ENCODE measurements around the gene MAN2B1.
"Not testable (repeated sequence)": the region's sequence is repeated elsewhere in the genome, so short reads cannot be mapped to it uniquely, and the experiment has no call there.

MAN2B1 gene

GRCh38 chr19:12687496-12688196 lies 21.1 kb upstream of the MAN2B1 start, which contains the start of gene GNG14:
Gene GNG14, plus strand, starts transcription at chr19:12687998. Its CDS starts 51 bp downstream, at chr19:12688049.
- DNase-seq: no peak

- DNase-seq: no peak
These were observed 19.3 kb upstream of the MAN2B1 start for GRCh38 chr19:12685831-12686230.

GRCh38 chr19:12681074-12681987 lies 14.8 kb upstream of the MAN2B1 start, which contains the start of gene DHPS:
Gene DHPS, minus strand, starts transcription at chr19:12681880. Its CDS starts 114 bp downstream, at chr19:12681766.
- peak; percentile 99 for DNase-seq

GRCh38 chr19:12680034-12680433 lies 13.5 kb upstream of the MAN2B1 start:
- DNase-seq: no peak

- DNase-seq: not testable (repeated sequence)
These were observed 11.5 kb upstream of the MAN2B1 start for GRCh38 chr19:12678039-12678438.

- no peak for DNase-seq
These were observed 10.4 kb upstream of the MAN2B1 start for GRCh38 chr19:12676928-12677327.

GRCh38 chr19:12676384-12676792 lies 9.8 kb upstream of the MAN2B1 start:
- peak; percentile 89 for DNase-seq

- no peak for DNase-seq
These were observed 9.4 kb upstream of the MAN2B1 start for GRCh38 chr19:12675940-12676339.

- no peak for DNase-seq
These were observed 8.9 kb upstream of the MAN2B1 start for GRCh38 chr19:12675399-12675798.

- no peak for DNase-seq
These were observed 6.2 kb upstream of the MAN2B1 start for GRCh38 chr19:12672744-12673143.

- DNase-seq: no peak
These were observed 3.8 kb upstream of the MAN2B1 start for GRCh38 chr19:12670159-12670928.

- peak; percentile 86 for DNase-seq
These were observed 3.0 kb upstream of the MAN2B1 start for GRCh38 chr19:12669270-12670158.

- peak; percentile 71 for DNase-seq
These were observed 2.4 kb upstream of the MAN2B1 start for GRCh38 chr19:12668932-12669269.

- DNase-seq: no peak
These were observed 1.8 kb upstream of the MAN2B1 start for GRCh38 chr19:12668346-12668745.

GRCh38 chr19:12667731-12668302 lies 1.3 kb upstream of the MAN2B1 start:
- DNase-seq: no peak

- no peak for DNase-seq
These were observed 774 bp downstream of the MAN2B1 start for GRCh38 chr19:12665671-12666264.

- DNase-seq: no peak
These were observed 1.3 kb downstream of the MAN2B1 start for GRCh38 chr19:12665281-12665573.

- peak; percentile 37 for DNase-seq
These were observed 1.9 kb downstream of the MAN2B1 start for GRCh38 chr19:12664406-12665280.

- no peak for DNase-seq
These were observed 5.6 kb downstream of the MAN2B1 start for GRCh38 chr19:12660980-12661379.

GRCh38 chr19:12657966-12658365 lies 8.6 kb downstream of the MAN2B1 start:
- DNase-seq: no peak
